GM21825 (cell line): ENCODE measurements around the gene TNIK.
"Not testable (repeated sequence)": the region's sequence is repeated elsewhere in the genome, so short reads cannot be mapped to it uniquely, and the experiment has no call there.

Source experiments
- ATAC-seq: cut with Tn5 transposase; IDR thresholded peaks from one replicate; pipeline ENCODE4 v1.9.1; 2021; ENCODE audit warnings: mild to moderate bottlenecking, moderate library complexity; ENCODE audit not compliant: unreplicated experiment

TNIK gene

GRCh38 chr3:171388527-171388926, 71.7 kb downstream of the TNIK start:
- no peak for ATAC-seq

GRCh38 chr3:171387062-171387461, 73.1 kb downstream of the TNIK start:
- ATAC-seq: no peak

GRCh38 chr3:171385086-171385485, 75.1 kb downstream of the TNIK start:
- ATAC-seq: no peak

- no peak for ATAC-seq
These were observed 75.9 kb downstream of the TNIK start for GRCh38 chr3:171384101-171384891.

DNA sequence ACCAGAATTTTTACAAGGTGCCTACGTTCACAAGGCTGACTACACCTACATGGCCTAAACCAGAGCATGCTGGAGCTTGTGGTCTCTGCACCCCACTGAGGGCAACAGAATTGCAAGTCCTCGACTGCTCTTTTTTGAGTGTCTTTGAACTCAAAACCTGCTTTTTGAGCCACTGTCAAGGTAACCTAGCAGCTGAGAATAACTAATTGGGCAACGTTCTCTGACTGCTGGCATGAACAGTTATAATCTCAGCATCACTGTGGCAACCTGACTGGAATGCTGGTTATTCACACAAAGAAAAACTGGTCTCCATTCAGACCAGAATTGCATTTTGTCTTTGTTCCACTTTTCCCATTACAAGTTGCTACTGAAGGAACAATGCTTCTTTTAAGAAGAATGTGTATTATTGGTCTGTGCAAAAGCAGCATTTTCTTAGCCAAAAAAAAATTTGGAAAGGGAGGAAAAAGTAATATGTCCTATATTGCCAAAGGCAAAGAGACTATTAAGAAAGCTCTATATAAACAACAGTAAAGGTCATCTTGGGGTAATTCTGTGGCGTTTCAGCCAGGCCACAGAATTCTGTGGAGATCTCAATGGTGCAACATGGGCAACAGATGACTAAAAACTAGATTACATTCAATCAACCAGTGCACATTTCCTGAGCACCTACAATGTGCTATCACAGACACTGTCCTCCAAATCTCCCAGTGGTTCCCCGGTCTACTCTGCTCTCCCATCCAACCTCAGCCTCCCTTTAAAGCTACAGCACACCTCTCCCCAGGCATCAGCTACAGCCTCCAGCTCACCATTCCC, 76.8 kb downstream of the TNIK start:
- ATAC-seq: no peak

- not testable (repeated sequence) for ATAC-seq
These were observed 77.9 kb downstream of the TNIK start for GRCh38 chr3:171382347-171382746.

DNA sequence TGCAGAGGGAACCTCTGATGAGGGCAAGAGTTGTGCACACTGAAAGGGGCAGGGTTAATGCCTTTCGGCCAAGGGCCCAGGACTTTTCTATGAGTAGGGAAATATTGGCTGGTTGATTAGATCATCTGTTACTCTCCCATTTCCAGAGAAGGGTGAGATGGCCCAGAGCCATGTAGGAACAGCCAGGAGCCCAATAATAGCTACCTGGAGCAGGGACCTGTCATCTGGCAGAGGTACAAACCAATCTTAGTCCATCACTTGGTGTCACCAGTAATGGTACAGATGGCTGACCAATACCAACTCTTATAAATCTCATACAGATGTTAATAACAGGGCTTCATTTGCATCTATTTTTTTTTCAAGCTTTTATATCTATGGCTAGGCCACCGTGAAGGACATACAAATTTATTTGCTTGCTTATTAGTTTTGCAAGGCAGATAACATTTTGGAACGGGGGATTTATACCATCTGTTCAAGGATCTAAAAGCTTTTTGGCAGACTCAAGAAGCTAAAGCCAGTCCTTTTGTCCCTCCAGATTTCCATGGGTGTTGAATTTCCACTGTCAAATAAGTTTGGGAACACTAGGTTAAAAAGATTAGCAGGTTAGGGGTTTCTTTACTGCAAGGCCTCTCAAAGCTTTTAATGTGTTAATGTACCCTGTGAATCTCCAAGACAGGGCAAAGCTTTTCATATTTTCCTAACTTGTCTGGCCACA, 79.3 kb downstream of the TNIK start:
- no peak for ATAC-seq

GRCh38 chr3:171379961-171380483, 80.2 kb downstream of the TNIK start:
- no peak for ATAC-seq

DNA sequence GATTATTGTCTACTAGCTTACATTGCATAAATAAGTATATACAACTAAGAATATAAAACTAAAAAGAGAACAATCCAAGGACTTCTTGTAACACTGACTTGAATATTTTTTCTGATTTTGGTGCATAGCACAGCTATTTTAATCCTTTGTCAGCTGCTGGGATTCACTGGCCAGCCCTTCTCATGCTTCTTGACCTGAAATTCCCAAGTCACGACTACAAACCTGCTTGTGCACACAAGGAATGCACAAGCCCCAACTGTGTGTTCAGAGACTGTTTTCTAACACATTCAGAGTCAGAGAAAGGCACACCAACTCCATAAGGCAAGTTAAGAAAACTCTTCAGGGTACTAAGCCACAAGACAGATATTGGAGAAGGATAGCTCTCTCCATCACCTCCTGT, 80.9 kb downstream of the TNIK start:
- ATAC-seq: no peak

- ATAC-seq: no peak
These were observed 81.6 kb downstream of the TNIK start for GRCh38 chr3:171378586-171378985.

DNA sequence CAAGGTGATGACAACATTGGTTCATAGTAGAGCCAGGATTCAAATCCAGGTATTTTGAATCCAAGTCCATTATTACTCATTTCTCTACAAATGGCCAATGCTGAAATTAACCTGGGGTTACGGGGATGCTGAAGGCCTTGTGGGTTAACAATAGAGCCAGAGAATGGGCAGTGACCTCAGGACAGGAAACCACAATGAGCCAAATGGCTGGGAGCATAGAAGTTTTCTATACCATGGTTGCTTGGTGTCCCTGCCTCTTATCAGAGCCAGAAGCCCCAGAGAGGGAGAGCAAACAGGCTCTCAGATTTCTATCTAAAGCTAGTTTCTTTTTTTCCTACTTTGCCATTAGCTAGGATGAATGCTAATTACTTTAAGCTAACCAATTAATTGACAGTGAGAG, 82.3 kb downstream of the TNIK start:
- ATAC-seq: no peak

DNA sequence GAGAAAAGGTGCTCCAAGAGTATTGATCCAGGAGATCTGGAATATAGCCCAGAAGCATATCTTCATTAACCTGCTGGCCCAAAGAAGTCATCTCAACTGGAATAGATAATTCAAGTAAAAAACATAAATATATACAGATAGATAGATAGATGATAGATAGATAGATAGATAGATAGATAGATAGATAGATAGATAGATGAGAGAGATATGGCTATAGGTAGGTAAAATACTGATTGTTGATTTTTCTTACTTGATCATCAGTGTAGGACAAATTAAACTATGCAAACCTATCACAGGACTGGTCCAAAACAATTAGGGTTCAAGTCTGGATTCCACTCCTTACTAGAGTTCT, 83.6 kb downstream of the TNIK start:
- ATAC-seq: no peak

- ATAC-seq: no peak
These were observed 84.3 kb downstream of the TNIK start for GRCh38 chr3:171375666-171376595.

- ATAC-seq: no peak
These were observed 85.4 kb downstream of the TNIK start for GRCh38 chr3:171374661-171375285.

DNA sequence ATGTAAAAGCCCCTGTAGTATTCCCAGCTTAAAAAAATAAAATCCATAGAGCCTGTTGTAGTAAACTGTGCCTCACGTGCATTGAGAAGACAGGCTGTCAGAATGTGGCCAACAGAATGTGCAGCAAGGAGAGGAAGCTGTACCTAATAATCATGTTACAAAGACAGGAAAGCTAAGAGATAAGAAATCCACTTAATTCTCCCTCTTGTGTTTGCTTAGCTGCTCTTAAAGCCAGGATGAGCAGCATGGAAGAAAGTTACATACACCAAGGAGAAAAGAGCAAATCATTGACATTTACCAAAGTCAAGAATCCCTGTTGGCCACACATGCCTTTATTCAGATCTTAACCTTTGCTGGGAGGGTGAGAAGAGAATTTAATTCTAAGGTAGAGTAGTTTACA, 85.9 kb downstream of the TNIK start:
- ATAC-seq: no peak

DNA sequence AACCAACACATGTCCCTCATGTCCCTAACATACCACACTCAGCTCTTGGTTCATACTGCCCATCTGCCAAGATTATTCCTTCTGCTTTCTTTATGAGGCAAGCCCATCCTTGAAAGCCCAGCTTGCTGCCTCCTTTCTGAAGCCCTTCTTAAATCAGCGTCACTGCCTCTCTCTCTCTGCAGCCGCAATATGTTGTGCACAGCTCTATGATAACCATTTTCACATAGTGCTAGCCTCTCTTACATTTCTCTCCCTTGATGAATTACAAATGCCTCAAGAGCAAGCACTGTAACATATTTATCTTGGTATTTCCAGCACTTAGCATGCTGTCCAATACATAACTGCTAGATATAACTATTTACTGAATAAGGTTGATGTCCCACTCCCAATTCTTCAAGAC, 86.5 kb downstream of the TNIK start:
- no peak for ATAC-seq

DNA sequence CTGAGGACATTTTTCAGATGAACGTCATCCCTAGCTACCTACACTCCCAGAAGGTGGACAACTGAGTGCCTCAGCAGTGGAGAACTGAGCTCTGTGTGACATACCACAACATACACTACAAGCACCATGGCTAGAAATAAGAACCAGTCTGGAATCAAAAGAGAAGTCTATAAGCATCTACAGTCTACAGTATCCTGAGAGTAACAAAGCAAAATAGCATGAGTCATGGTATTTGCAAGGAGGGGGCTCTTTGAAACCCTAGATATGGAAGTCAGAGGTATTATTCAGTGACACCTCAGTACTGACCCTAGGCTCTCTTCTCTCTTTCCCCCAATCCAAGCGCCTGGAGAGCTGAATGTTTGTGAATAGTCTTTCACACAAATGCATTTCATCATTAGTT, 87.5 kb downstream of the TNIK start:
- ATAC-seq: no peak

DNA sequence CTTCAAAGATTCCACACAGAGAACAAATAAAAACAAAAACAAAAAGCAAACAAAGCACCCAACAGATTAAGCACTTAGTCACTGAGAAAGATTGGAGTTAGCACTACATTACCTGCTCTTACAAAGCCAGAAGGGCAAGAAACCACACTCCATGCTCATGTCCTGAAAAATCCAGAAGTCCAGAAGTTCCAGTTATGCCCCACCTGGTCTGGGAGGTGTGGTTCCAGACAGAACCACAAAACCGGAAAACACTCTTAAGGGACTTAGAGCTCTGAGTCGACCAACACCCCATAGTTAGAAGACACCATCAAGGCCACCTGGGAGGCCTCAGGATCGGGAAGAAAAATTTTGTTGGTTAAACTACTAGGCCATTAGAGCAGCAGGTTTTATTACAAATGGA, 88.9 kb downstream of the TNIK start:
- ATAC-seq: no peak

- no peak for ATAC-seq
These were observed 91.0 kb downstream of the TNIK start for GRCh38 chr3:171369156-171369555.

DNA sequence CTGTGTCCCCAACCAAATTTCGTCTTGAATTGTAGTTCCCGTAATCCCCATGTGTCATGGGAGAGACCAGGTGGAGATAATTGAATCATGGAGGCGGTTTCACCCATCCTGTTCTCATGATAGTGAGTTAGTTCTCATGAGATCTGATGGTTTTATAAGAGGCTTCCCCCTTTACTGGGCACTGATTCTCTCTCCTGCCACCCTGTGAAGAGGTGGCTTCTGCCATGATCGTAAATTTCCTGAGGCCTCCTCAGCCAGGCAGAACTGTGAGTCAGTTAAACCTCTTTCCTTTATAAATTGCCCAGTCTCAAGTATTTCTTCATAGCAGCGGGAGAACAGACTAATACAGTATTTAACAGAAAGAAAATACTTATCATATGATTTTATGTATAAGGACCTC, 93.5 kb downstream of the TNIK start:
- not testable (repeated sequence) for ATAC-seq
